H1 (cell line): Measurements from ENCODE around the gene MAPK14.

Experiments used
- CTCF ChIP-seq, 3 experiments: IDR thresholded peaks; 1 replicate in 2 of 3; 2 replicates in 1 of 3; pipeline versions ENCODE4 v1.5.1 to v1.6.1; 2011; ENCODE audit warnings: low read length in 3 of 3, mild to moderate bottlenecking in 3 of 3, inconsistent platforms in 2 of 3, low read depth in 1 of 3, moderate library complexity in 1 of 3; ENCODE audit not compliant: insufficient read depth in 1 of 3; ENCODE audit errors: control extremely low read depth in 1 of 3
- POLR2AphosphoS5 ChIP-seq: IDR thresholded peaks from 2 replicates; pipeline ENCODE4 v1.6.1; 2011; ENCODE audit warnings: low read depth, low read length
- RAD21 ChIP-seq, 2 experiments: IDR thresholded peaks in 1 of 2; conservative IDR thresholded peaks in 1 of 2; 2 replicates each; pipeline ENCODE4 v1.6.1; 2011; ENCODE audit warnings: low read depth in 2 of 2, low read length in 2 of 2, improper control_type of control experiment in 1 of 2, inconsistent platforms in 1 of 2, mild to moderate bottlenecking in 1 of 2, moderate library complexity in 1 of 2
- RFX5 ChIP-seq: IDR thresholded peaks from 2 replicates; pipeline ENCODE4 v1.6.1; 2011; ENCODE audit warnings: low read depth, low read length, improper control_type of control experiment, borderline replicate concordance
- SIN3A ChIP-seq, 2 experiments: IDR thresholded peaks in 1 of 2; conservative IDR thresholded peaks in 1 of 2; 2 replicates each; pipeline ENCODE4 v1.6.1; 2011 to 2012; ENCODE audit warnings: low read length in 2 of 2, improper control_type of control experiment in 1 of 2, low read depth in 1 of 2, mild to moderate bottlenecking in 1 of 2
- TAF1 ChIP-seq: IDR thresholded peaks from 2 replicates; pipeline ENCODE4 v1.6.1; 2011; ENCODE audit warnings: mild to moderate bottlenecking, low read depth, low read length

GRCh38 chr6:36071281-36071680 lies 43.7 kb downstream of the MAPK14 start:
- no peak for TF ChIP-seq TAF1
- TF ChIP-seq CTCF (IDR thresholded peaks at IDR 0.05; ENCODE audit: control extremely low read depth in 1 of 3, insufficient read depth in 1 of 3, low read depth in 1 of 3, low read length in 3 of 3), result no peak
- no peak for TF ChIP-seq POLR2AphosphoS5
- no peak for TF ChIP-seq RAD21 (IDR thresholded peaks at IDR 0.05 in 1 of 2, conservative IDR thresholded peaks at IDR 0.05 in 1 of 2; ENCODE audit: low read depth in 2 of 2, low read length in 2 of 2)
- no peak for TF ChIP-seq RFX5
- no peak for TF ChIP-seq SIN3A (conservative IDR thresholded peaks at IDR 0.05 in 1 of 2, IDR thresholded peaks at IDR 0.05 in 1 of 2; ENCODE audit: low read depth in 1 of 2, low read length in 2 of 2)
